Prostate gland (tissue), 2 donors: Measurements from ENCODE around the gene SEMA3A. TPM values are rescaled to one million over a fixed set of nuclear protein-coding genes. Genes with fewer than 3 reads are reported as not detected.
"Not testable (repeated sequence)": the region's sequence is repeated elsewhere in the genome, so short reads cannot be mapped to it uniquely, and the experiment has no call there.

Experiments
- DNase-seq: peaks from one replicate; pipeline ENCODE4 v3.0.0-alpha.2; 2019; ENCODE audit warnings: low spot score
- H3K27ac ChIP-seq, 2 donors: fragments of 200-600 bp; sonication (generic); 2 replicates each; pipeline ENCODE4 v1.5.1; 2017 to 2019
- H3K27me3 ChIP-seq: fragments of 200-600 bp; sonication (generic); replicated peaks from 2 replicates; pipeline ENCODE4 v1.5.1; 2019; ENCODE audit not compliant: insufficient read depth
- H3K36me3 ChIP-seq, 2 donors: fragments of 200-600 bp; sonication (generic); 1 replicate in 1 of 2; 2 replicates in 1 of 2; pipeline versions ENCODE4 v1.5.1 to v1.8.1; 2017 to 2019
- H3K4me1 ChIP-seq: fragments of 200-600 bp; sonication (generic); replicated peaks from 2 replicates; pipeline ENCODE4 v1.5.1; 2019
- H3K4me3 ChIP-seq, 2 donors: fragments of 200-600 bp; sonication (generic); 2 replicates each; pipeline ENCODE4 v1.5.1; 2017 to 2019
- H3K9me3 ChIP-seq: fragments of 200-600 bp; sonication (generic); 2 replicates; pipeline ENCODE4 v1.5.1; 2017
- CTCF ChIP-seq, 4 experiments: fragments of 200-600 bp in 2 of 4; fragments of 450-650 bp in 2 of 4; sonication (generic) in 2 of 4; IDR thresholded peaks; 1 replicate in 3 of 4; 2 replicates in 1 of 4; pipeline ENCODE4 v1.5.1; 2016 to 2019; ENCODE audit warnings: antibody characterized with exemption in 4 of 4, mild to moderate bottlenecking in 2 of 4, moderate library complexity in 2 of 4
- POLR2A ChIP-seq: fragments of 450-650 bp; IDR thresholded peaks from one replicate; pipeline ENCODE4 v1.6.1; 2016; ENCODE audit warnings: antibody characterized with exemption, mild to moderate bottlenecking
- POLR2AphosphoS5 ChIP-seq: sonication (generic); formaldehyde crosslinking; IDR thresholded peaks from one replicate; pipeline ENCODE4 v1.6.1; 2017; ENCODE audit warnings: antibody characterized with exemption
- WGBS: methylation state at CpG from one replicate; pipeline ENCODE4 v1.1.5; 2018; 5-methylcytosine and 5-hydroxymethylcytosine counted together
- intact Hi-C: fragments of 100-400 bp; cut with DNase I; formaldehyde crosslinking; loops from one replicate; pipeline ENCODE4 v1.14.2; 2022
- total RNA-seq, 2 donors: library from RNA; depleted of rRNA; stranded (reverse); fragments of >200 nt; gene quantifications; one replicate each; pipeline ENCODE4 v1.1.0, GENCODE V29; 2016

Gene SEMA3A
- total RNA-seq, 2 donors from 2014 or later, result 1.6 to 1.9 TPM

GRCh38 chr7:84069999-84070500 lies 124.5 kb downstream of the SEMA3A start:
- intact Hi-C loops, result no loop called here
- DNase-seq, result no peak
- TF ChIP-seq POLR2AphosphoS5 (no peak), POLR2A (no peak), CTCF (IDR thresholded peaks at IDR 0.05) (no peak)
- 49% methylated on average over 2 of the region's 2 CpGs for WGBS
- Histone ChIP-seq H3K36me3 (no peaks in the 10 kb centered on the region), H3K4me3 (no peak overlapping the region), H3K9me3 (no peaks in the 10 kb centered on the region), H3K27me3 (no peaks in the 10 kb centered on the region), H3K27ac (no peak overlapping the region), H3K4me1 (no peaks in the 10 kb centered on the region)

DNA sequence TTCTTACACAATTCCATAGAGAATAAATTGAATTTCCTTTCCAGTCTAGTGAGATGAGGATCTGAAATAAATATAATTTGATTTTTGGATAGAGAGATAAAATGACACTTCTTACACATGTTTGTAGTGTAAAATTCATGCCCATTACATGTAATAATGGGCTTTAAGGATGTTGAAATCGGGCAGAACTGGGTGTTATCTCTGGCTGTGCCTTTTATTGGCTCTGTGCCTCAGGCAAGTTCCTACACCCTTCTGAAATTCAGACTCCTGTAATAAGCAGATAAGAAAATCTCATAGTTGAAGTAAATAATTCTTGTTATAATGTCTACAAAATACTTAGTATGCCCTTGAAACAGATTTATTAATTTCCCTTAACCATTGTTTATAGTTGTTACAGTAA lies 125.6 kb downstream of the SEMA3A start:
- H3K27ac ChIP-seq, result no peak overlapping the region
- TF ChIP-seq POLR2A (no peak), POLR2AphosphoS5 (no peak), CTCF (IDR thresholded peaks at IDR 0.05) (no peak)
- H3K4me1 ChIP-seq, result no peaks in the 10 kb centered on the region
- no peaks in the 10 kb centered on the region for H3K27me3 ChIP-seq
- H3K4me3 ChIP-seq, result no peak overlapping the region
- intact Hi-C loops, result no loop called here
- H3K9me3 ChIP-seq, result no peaks in the 10 kb centered on the region
- 34% methylated on average over 1 of the region's 1 CpG for WGBS
- no peaks in the 10 kb centered on the region for H3K36me3 ChIP-seq
- DNase-seq, result no peak

- H3K27ac ChIP-seq, H3K4me3 ChIP-seq, DNase-seq, H3K36me3 ChIP-seq, H3K4me1 ChIP-seq, H3K27me3 ChIP-seq, H3K9me3 ChIP-seq, intact Hi-C loops: not testable (repeated sequence)
- 96% methylated on average over 28 of the region's 28 CpGs for WGBS
Observed at GRCh38 chr7:84062489-84062901, 132.1 kb downstream of the SEMA3A start.

GRCh38 chr7:84060760-84061261 lies 133.8 kb downstream of the SEMA3A start:
- H3K27ac ChIP-seq, result no peak overlapping the region
- no peak for DNase-seq
- WGBS, result 32% methylated on average over 4 of the region's 4 CpGs
- H3K27me3 ChIP-seq, result no peaks in the 10 kb centered on the region
- TF ChIP-seq CTCF (IDR thresholded peaks at IDR 0.05), result no peak
- TF ChIP-seq POLR2A, result no peak
- H3K4me3 ChIP-seq, result no peak overlapping the region
- H3K9me3 ChIP-seq, result no peaks in the 10 kb centered on the region
- no peaks in the 10 kb centered on the region for H3K36me3 ChIP-seq
- intact Hi-C loops, result no loop called here
- H3K4me1 ChIP-seq, result no peaks in the 10 kb centered on the region

- TF ChIP-seq POLR2A (no peak), POLR2AphosphoS5 (no peak), CTCF (IDR thresholded peaks at IDR 0.05) (no peak)
- Histone ChIP-seq H3K4me1 (no peaks in the 10 kb centered on the region), H3K9me3 (no peaks in the 10 kb centered on the region), H3K27me3 (no peaks in the 10 kb centered on the region), H3K27ac (no peak overlapping the region), H3K36me3 (no peaks in the 10 kb centered on the region), H3K4me3 (no peak overlapping the region)
- intact Hi-C loops, result no loop called here
- DNase-seq, result no peak
- 92% methylated on average over 1 of the region's 1 CpG for WGBS
Observed at GRCh38 chr7:84060000-84060399, 134.6 kb downstream of the SEMA3A start.
